Esophagus squamous epithelium (tissue), 5 donors: ENCODE data around the gene PFKFB3. TPM values are rescaled to one million over a fixed set of nuclear protein-coding genes. Genes with fewer than 3 reads are reported as not detected.

Source experiments
- DNase-seq: peaks from one replicate; lab custom pipeline; 2025; lab: John Stamatoyannopoulos, UW
- H3K27ac ChIP-seq, 4 donors: fragments of 200-600 bp; sonication (generic); one replicate each; pipeline ENCODE4 v1.5.1; 2016 to 2019; ENCODE audit warnings: mild to moderate bottlenecking in 1 of 4
- H3K27me3 ChIP-seq, 4 donors: fragments of 200-600 bp; sonication (generic); 1 replicate in 3 of 4; 2 replicates in 1 of 4; pipeline versions ENCODE4 v1.5.1 to v1.6.0; 2017 to 2021; ENCODE audit warnings: antibody characterized with exemption in 1 of 4
- H3K36me3 ChIP-seq, 3 donors: fragments of 200-600 bp; sonication (generic); one replicate each; pipeline ENCODE4 v1.5.1; 2016 to 2019
- H3K4me1 ChIP-seq, 3 donors: fragments of 200-600 bp; sonication (generic); one replicate each; pipeline ENCODE4 v1.5.1; 2017 to 2019
- H3K4me3 ChIP-seq, 4 donors: fragments of 200-600 bp; sonication (generic); 1 replicate in 3 of 4; 2 replicates in 1 of 4; pipeline ENCODE4 v1.5.1; 2016 to 2019; ENCODE audit warnings: mild to moderate bottlenecking in 2 of 4, moderate library complexity in 1 of 4
- H3K9me3 ChIP-seq, 3 donors: fragments of 200-600 bp; sonication (generic); one replicate each; pipeline ENCODE4 v1.5.1; 2016 to 2019
- POLR2A ChIP-seq, 4 donors: fragments of 450-650 bp; IDR thresholded peaks; one replicate each; pipeline ENCODE4 v1.6.1; 2017; ENCODE audit warnings: antibody characterized with exemption in 4 of 4, mild to moderate bottlenecking in 4 of 4, moderate library complexity in 3 of 4
- WGBS, 2 donors: methylation state at CpG; one replicate each; pipeline ENCODE4 v1.1.5; 2018; 5-methylcytosine and 5-hydroxymethylcytosine counted together
- intact Hi-C: fragments of 100-400 bp; cut with DNase I; formaldehyde crosslinking; loops from one replicate; pipeline ENCODE4 v1.15.0; 2022
- total RNA-seq, 4 donors: library from RNA; depleted of rRNA; stranded (reverse); fragments of >200 nt; gene quantifications; one replicate each; pipeline ENCODE4 v1.1.0, GENCODE V29; 2016
- TF ChIP-seq, protein P1 (sequence below), 6 experiments: fragments of 450-650 bp in 4 of 6; fragments of 200-600 bp in 2 of 6; sonication (generic) in 2 of 6; IDR thresholded peaks; one replicate each; pipeline ENCODE4 v1.5.1; 2016 to 2019; ENCODE audit warnings: antibody characterized with exemption in 6 of 6, mild to moderate bottlenecking in 4 of 6, moderate library complexity in 4 of 6
- donor health status: DM: yes; HTN: yes; CAD: no.

Gene PFKFB3
- total RNA-seq, 4 donors from 2014 or later, result 17.1 to 37.8 (median 26.2) TPM

DNA sequence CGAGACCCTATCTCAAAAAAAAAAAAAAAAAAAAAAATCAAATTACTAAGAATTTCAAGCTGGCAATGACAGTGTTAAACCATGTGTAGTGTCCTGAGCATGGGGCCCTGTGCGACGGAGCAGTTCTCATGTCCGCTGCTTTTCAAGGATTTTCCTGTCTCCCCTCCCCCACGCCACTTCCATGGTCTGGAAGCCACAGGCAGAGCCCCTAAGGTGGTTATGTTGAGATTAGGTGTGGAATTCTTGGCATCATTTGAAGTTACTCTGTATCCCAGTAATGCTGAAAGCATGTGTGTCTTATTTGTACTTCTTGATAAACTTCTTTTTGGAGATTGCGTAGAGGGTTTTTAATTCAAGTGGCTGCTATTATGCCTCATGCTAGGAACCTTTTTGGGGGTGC is 65.2 kb downstream of the PFKFB3 start:
- H3K4me1 ChIP-seq, result no peaks in the 10 kb centered on the region
- TF ChIP-seq POLR2A (IDR thresholded peaks at IDR 0.05), result no peak
- TF ChIP-seq, protein P1, sequence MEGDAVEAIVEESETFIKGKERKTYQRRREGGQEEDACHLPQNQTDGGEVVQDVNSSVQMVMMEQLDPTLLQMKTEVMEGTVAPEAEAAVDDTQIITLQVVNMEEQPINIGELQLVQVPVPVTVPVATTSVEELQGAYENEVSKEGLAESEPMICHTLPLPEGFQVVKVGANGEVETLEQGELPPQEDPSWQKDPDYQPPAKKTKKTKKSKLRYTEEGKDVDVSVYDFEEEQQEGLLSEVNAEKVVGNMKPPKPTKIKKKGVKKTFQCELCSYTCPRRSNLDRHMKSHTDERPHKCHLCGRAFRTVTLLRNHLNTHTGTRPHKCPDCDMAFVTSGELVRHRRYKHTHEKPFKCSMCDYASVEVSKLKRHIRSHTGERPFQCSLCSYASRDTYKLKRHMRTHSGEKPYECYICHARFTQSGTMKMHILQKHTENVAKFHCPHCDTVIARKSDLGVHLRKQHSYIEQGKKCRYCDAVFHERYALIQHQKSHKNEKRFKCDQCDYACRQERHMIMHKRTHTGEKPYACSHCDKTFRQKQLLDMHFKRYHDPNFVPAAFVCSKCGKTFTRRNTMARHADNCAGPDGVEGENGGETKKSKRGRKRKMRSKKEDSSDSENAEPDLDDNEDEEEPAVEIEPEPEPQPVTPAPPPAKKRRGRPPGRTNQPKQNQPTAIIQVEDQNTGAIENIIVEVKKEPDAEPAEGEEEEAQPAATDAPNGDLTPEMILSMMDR (IDR thresholded peaks at IDR 0.05), result no peak
- WGBS, 2 donors, result 73 to 77% methylated on average over 6 of the region's 6 CpGs
- no peaks in the 10 kb centered on the region for H3K9me3 ChIP-seq
- H3K27ac ChIP-seq, result no peak overlapping the region
- intact Hi-C loops, result no loop called here
- no peak for DNase-seq
- no peak overlapping the region for H3K4me3 ChIP-seq
- no peaks in the 10 kb centered on the region for H3K27me3 ChIP-seq
- H3K36me3 ChIP-seq, result no peaks in the 10 kb centered on the region

DNA sequence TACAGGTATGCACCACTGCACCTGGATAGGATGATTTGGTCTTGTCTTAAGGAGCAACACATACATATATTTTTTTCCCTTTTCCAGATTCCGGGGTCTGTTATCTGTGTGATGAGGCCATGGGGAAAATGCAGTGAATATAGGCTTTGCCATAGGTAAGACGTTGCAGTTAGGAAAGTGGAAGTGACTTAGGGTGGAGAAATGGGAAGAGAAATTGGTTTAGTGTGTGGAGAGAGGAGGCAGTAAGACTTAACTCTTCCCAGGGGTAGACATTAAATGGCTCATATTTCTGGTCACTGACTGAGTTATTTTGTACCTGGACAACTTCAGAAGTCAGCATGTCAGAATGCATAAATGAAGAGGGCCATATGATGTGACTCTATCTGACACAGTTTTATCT is 66.7 kb downstream of the PFKFB3 start:
- Histone ChIP-seq H3K4me3 (no peak overlapping the region), H3K4me1 (peaks cover 0 to 4% (median 0%) of the 10 kb centered on the region in 3 donors), H3K36me3 (no peaks in the 10 kb centered on the region), H3K27ac (peak overlapping the region in 3 of 4 donors; percentile 47 to 59 (median 47)), H3K9me3 (no peaks in the 10 kb centered on the region), H3K27me3 (no peaks in the 10 kb centered on the region)
- WGBS, 2 donors, result 83 to 84% methylated on average over 2 of the region's 2 CpGs
- intact Hi-C loops, result no loop called here
- TF ChIP-seq, protein P1 (IDR thresholded peaks at IDR 0.05), result no peak
- no peak for TF ChIP-seq POLR2A (IDR thresholded peaks at IDR 0.05)
- no peak for DNase-seq

DNA sequence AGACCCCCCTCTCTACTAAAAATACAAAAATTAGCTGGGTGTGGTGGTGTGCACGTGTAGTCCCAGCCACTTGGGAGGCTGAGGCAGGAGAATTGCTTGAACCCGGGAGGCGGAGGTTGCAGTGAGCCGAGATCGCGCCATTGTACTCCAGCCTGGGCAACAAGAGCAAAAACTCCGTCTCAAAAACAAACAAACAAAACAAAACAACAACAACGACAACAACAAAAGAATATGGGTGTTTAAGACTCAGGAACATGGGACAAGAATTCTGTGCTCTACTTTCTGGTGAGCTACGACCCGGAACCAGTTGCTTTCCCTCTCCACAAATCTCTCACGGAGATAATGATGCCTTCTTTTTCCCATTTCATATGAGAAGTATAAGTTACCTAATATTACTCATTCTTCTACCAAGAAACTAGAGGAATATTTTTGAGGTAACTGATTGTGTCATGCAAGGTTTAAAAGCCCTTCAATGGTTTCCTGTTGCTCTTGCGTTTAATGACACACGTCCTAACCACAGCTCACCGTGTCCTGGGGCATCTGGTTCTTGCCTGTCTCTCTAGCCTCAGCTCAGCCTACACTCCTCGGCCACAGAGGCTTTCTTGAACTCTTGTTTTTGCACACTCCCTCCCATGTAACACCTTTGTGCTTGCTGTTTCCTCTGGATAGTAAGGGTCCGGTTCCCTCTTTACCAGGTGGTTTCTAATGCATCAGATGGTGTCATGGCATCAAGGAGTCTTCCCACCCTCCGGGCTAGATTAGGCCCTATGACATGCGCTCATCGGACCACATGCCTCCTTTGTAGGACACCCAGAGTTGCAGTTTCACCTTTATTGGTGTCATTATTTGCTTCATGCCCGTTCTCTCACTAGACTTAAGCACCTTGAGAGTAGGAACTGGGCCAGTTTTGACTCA is 67.5 kb downstream of the PFKFB3 start:
- Histone ChIP-seq H3K36me3 (no peaks in the 10 kb centered on the region), H3K9me3 (no peaks in the 10 kb centered on the region), H3K27me3 (no peaks in the 10 kb centered on the region), H3K4me1 (peaks cover 0 to 11% (median 5%) of the 10 kb centered on the region in 3 donors), H3K27ac (peak overlapping the region; percentile 37 to 63 (median 47)), H3K4me3 (no peak overlapping the region)
- no peak for DNase-seq
- intact Hi-C loops, result no loop called here
- WGBS, 2 donors, result 81 to 82% methylated on average over 20 of the region's 20 CpGs
- TF ChIP-seq, protein P1 (IDR thresholded peaks at IDR 0.05), result no peak
- TF ChIP-seq POLR2A (IDR thresholded peaks at IDR 0.05), result no peak

DNA sequence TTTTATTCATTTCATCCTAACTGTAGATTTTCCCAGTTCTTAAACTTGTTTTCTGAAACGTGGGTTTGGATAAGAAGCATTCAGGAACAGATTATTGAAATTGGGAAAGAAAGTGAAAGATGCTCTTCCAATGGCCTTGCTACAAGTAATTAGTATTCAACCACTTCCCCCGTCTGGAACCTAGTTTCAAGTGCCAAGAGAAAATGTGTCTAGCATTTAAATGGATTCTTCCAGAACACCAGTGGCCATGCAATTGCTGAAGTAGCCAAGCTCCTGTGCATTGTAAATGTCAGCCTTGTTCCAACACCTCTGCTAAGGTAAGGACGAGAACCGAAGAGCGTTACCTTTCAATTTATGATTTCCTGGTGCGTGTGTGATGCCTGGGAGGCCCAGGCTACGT is 68.2 kb downstream of the PFKFB3 start:
- Histone ChIP-seq H3K9me3 (no peaks in the 10 kb centered on the region), H3K36me3 (no peaks in the 10 kb centered on the region), H3K27ac (peak overlapping the region; percentile 12 to 63 (median 28)), H3K4me3 (no peak overlapping the region), H3K27me3 (no peaks in the 10 kb centered on the region), H3K4me1 (peaks cover 4 to 18% (median 10%) of the 10 kb centered on the region in 3 donors)
- intact Hi-C loops, result no loop called here
- WGBS, 2 donors, result 88 to 89% methylated on average over 6 to 7 of the region's 7 CpGs
- TF ChIP-seq POLR2A (IDR thresholded peaks at IDR 0.05), result no peak
- TF ChIP-seq, protein P1 (IDR thresholded peaks at IDR 0.05), result no peak
- no peak for DNase-seq

DNA sequence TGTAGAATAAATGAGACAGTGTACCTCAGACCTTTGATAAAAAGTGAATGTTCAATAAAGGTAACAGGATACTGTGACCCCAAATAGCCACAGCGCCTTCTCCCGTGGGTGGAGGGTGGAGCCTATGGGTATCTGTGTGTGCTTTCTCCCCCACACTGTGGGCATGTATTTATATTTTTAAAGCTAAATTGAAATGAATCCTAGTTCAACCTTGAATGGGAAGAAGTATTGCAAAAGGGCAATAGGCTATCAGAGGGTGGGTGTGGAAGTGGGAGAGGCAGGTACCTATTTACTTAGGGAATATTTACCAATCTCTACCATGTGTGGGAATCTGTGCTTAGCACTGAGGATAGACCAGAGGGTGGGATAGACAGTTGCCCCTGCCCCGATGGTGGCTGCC is 68.9 kb downstream of the PFKFB3 start:
- DNase-seq, result no peak
- intact Hi-C loops, result no loop called here

More for the DNA sequence above, 68.9 kb downstream of the PFKFB3 start:
- H3K9me3 ChIP-seq, result no peaks in the 10 kb centered on the region
- H3K27me3 ChIP-seq, result no peaks in the 10 kb centered on the region
- H3K4me1 ChIP-seq, result peaks cover 4 to 21% (median 10%) of the 10 kb centered on the region in 3 donors
- no peak for TF ChIP-seq POLR2A (IDR thresholded peaks at IDR 0.05)
- TF ChIP-seq, protein P1 (IDR thresholded peaks at IDR 0.05), result no peak
- H3K27ac ChIP-seq, result peak overlapping the region in 2 of 4 donors; percentile 25 to 63
- 78 to 79% methylated on average over 3 of the region's 3 CpGs for WGBS, 2 donors
- H3K36me3 ChIP-seq, result no peaks in the 10 kb centered on the region
- no peak overlapping the region for H3K4me3 ChIP-seq
